GM23338 (cell line): Measurements from ENCODE around the gene ZNF488. TPM values are rescaled to one million over a fixed set of nuclear protein-coding genes. Genes with fewer than 3 reads are reported as not detected.

Experiments used
- ATAC-seq: fragments of 200-7000 bp; cut with Tn5 transposase; 3 replicates; pipeline ENCODE4 v1.9.1; 2020
- DNase-seq: peaks from one replicate; pipeline ENCODE4 v3.0.0-alpha.2; 2015; ENCODE audit warnings: low spot score
- H2AFZ ChIP-seq: fragments of 200-600 bp; sonication (generic); 2 replicates; pipeline ENCODE4 v1.8.0; 2016; ENCODE audit warnings: antibody characterized with exemption, mild to moderate bottlenecking, moderate library complexity
- H3F3A ChIP-seq: fragments of 200-600 bp; sonication (generic); replicated peaks from 2 replicates; pipeline ENCODE4 v1.8.0; 2017; ENCODE audit warnings: antibody characterized with exemption, mixed run types, low read depth
- H3K27ac ChIP-seq: fragments of 200-600 bp; sonication (generic); 2 replicates; pipeline ENCODE4 v1.6.1; 2016; ENCODE audit warnings: low read depth
- H3K27me3 ChIP-seq: fragments of 200-600 bp; sonication (generic); 2 replicates; pipeline ENCODE4 v1.8.0; 2016; ENCODE audit warnings: mild to moderate bottlenecking, mixed run types, moderate library complexity; ENCODE audit not compliant: insufficient read depth
- H3K36me3 ChIP-seq: fragments of 200-600 bp; sonication (generic); 2 replicates; pipeline ENCODE4 v1.8.0; 2016; ENCODE audit warnings: mild to moderate bottlenecking; ENCODE audit not compliant: insufficient read depth
- H3K4me1 ChIP-seq: fragments of 200-600 bp; sonication (generic); 2 replicates; pipeline ENCODE4 v1.8.0; 2016; ENCODE audit warnings: mild to moderate bottlenecking, moderate library complexity; ENCODE audit not compliant: insufficient read depth
- H3K4me2 ChIP-seq: fragments of 200-600 bp; sonication (generic); 2 replicates; pipeline ENCODE4 v1.7.1; 2017; ENCODE audit warnings: mixed run types
- H3K4me3 ChIP-seq: fragments of 200-600 bp; sonication (generic); 2 replicates; pipeline ENCODE4 v1.6.1; 2016; ENCODE audit warnings: mixed run types
- H3K79me2 ChIP-seq: fragments of 200-600 bp; sonication (generic); replicated peaks from 2 replicates; pipeline ENCODE4 v1.8.0; 2017; ENCODE audit warnings: mild to moderate bottlenecking; ENCODE audit not compliant: insufficient read depth
- H3K9me2 ChIP-seq: fragments of 200-600 bp; sonication (generic); 2 replicates; pipeline ENCODE4 v1.8.0; 2017; ENCODE audit not compliant: insufficient read depth
- H4K20me1 ChIP-seq: fragments of 200-600 bp; sonication (generic); replicated peaks from 2 replicates; pipeline ENCODE4 v1.8.0; 2017; ENCODE audit warnings: mild to moderate bottlenecking; ENCODE audit not compliant: insufficient read depth
- H3K27ac Mint-ChIP-seq: 2 replicates; pipeline ENCODE4 v1.8.0; 2020; ENCODE audit warnings: inconsistent platforms, mild to moderate bottlenecking, moderate library complexity, mixed read lengths
- H3K27me3 Mint-ChIP-seq: 3 replicates; pipeline ENCODE4 v1.8.0; 2022; ENCODE audit warnings: low read depth, mild to moderate bottlenecking, moderate library complexity, mixed read lengths, inconsistent platforms; ENCODE audit not compliant: insufficient read depth, poor library complexity
- H3K36me3 Mint-ChIP-seq: 3 replicates; pipeline ENCODE4 v1.8.0; 2021; ENCODE audit warnings: low read depth, mild to moderate bottlenecking, inconsistent platforms, moderate library complexity, mixed read lengths
- H3K4me1 Mint-ChIP-seq: 3 replicates; pipeline ENCODE4 v1.8.0; 2020; ENCODE audit warnings: mild to moderate bottlenecking, inconsistent platforms, mixed read lengths
- H3K4me3 Mint-ChIP-seq: 3 replicates; pipeline ENCODE4 v1.8.0; 2021; ENCODE audit warnings: moderate library complexity, mild to moderate bottlenecking, inconsistent platforms, mixed read lengths
- H3K9me3 Mint-ChIP-seq: 3 replicates; pipeline ENCODE4 v1.8.0; 2020; ENCODE audit warnings: moderate library complexity, mild to moderate bottlenecking, inconsistent platforms, mixed read lengths
- CREB1 ChIP-seq: fragments of 250-450 bp; sonication (Bioruptor Pico); IDR thresholded peaks from 2 replicates; pipeline ENCODE4 v1.5.0; 2020; ENCODE audit warnings: low read depth, mild to moderate bottlenecking, moderate library complexity
- ETS1 ChIP-seq: IDR thresholded peaks from 2 replicates; pipeline ENCODE4 v1.6.1; 2016; ENCODE audit warnings: antibody characterized with exemption
- EZH2 ChIP-seq: fragments of 200-600 bp; sonication (generic); IDR thresholded peaks from one replicate; pipeline ENCODE4 v1.8.0; 2017; ENCODE audit warnings: antibody characterized with exemption, mild to moderate bottlenecking, low read depth; ENCODE audit not compliant: unreplicated experiment
- EZH2phosphoT487 ChIP-seq: fragments of 200-600 bp; sonication (generic); IDR thresholded peaks from one replicate; pipeline ENCODE4 v1.8.1; 2018; ENCODE audit warnings: antibody characterized with exemption; ENCODE audit not compliant: unreplicated experiment
- JUNB ChIP-seq: IDR thresholded peaks from one replicate; pipeline ENCODE4 v1.6.1; 2016; ENCODE audit warnings: antibody characterized with exemption; ENCODE audit not compliant: unreplicated experiment
- NANOG ChIP-seq: IDR thresholded peaks from 2 replicates; pipeline ENCODE4 v1.6.1; 2016; ENCODE audit warnings: antibody characterized with exemption, borderline replicate concordance
- POLR2AphosphoS5 ChIP-seq: IDR thresholded peaks from 2 replicates; pipeline ENCODE4 v1.6.1; 2016; ENCODE audit warnings: antibody characterized with exemption, low read depth
- REST ChIP-seq: IDR thresholded peaks from one replicate; pipeline ENCODE4 v1.6.1; 2018; ENCODE audit warnings: antibody characterized with exemption; ENCODE audit not compliant: unreplicated experiment
- STAT1 ChIP-seq: IDR thresholded peaks from one replicate; pipeline ENCODE4 v1.6.1; 2016; ENCODE audit warnings: antibody characterized with exemption; ENCODE audit not compliant: unreplicated experiment
- ZNF114 ChIP-seq: fragments of 250-450 bp; sonication (Bioruptor Pico); IDR thresholded peaks from 2 replicates; pipeline ENCODE4 v1.5.0; 2020; ENCODE audit warnings: mild to moderate bottlenecking, moderate library complexity
- ZNF331 ChIP-seq: fragments of 250-450 bp; sonication (Bioruptor Pico); IDR thresholded peaks from 2 replicates; pipeline ENCODE4 v1.5.0; 2020; ENCODE audit warnings: low read depth, mild to moderate bottlenecking, moderate library complexity
- ZNF462 ChIP-seq: fragments of 250-450 bp; sonication (Bioruptor Pico); IDR thresholded peaks from 2 replicates; pipeline ENCODE4 v1.5.0; 2020; ENCODE audit warnings: mild to moderate bottlenecking, moderate library complexity
- polyA plus RNA-seq: library from polyadenylated mRNA; unstranded; fragments of >200 nt; fragmentation: Nextera tagmentation; extraction: Ambion mirVana; gene quantifications from 2 replicates; pipeline ENCODE4 v1.2.1, GENCODE V29; 2016
- total RNA-seq: library from RNA; depleted of rRNA; stranded (reverse); fragments of >200 nt; shearing (Covaris generic); gene quantifications from 2 replicates; pipeline ENCODE4 v1.2.3, GENCODE V29; 2014
- TF ChIP-seq, protein P1 (sequence below), 2 experiments: fragments of 200-600 bp in 1 of 2; sonication (generic) in 1 of 2; conservative IDR thresholded peaks; 2 replicates each; pipeline versions ENCODE4 v1.5.1 to v1.6.1; 2016 to 2017; ENCODE audit warnings: antibody characterized with exemption in 2 of 2, low read depth in 2 of 2, mild to moderate bottlenecking in 2 of 2, moderate library complexity in 1 of 2

Gene ZNF488
- total and polyA plus RNA-seq, 2 experiments from 2014 or later, result 2.5 to 5.2 TPM

GRCh38 chr10:47408606-47409005, 24.5 kb upstream of the ZNF488 start:
- Mint-ChIP-seq H3K4me3 (no peak overlapping the region), H3K27me3 (peaks cover 2% of the 10 kb centered on the region), H3K4me1 (peaks cover 8% of the 10 kb centered on the region), H3K9me3 (no peaks in the 10 kb centered on the region; the same call in 2 of the 3 replicates), H3K27ac (no peak overlapping the region), H3K36me3 (no peaks in the 10 kb centered on the region)
- Histone ChIP-seq H4K20me1 (no peaks in the 10 kb centered on the region), H3K36me3 (no peaks in the 10 kb centered on the region), H3K4me2 (no peak overlapping the region), H3K27ac (no peak overlapping the region), H3K79me2 (no peaks in the 10 kb centered on the region), H3K9me2 (no peaks in the 10 kb centered on the region), H3K27me3 (no peaks in the 10 kb centered on the region), H2AFZ (no peak overlapping the region), H3F3A (no peaks in the 10 kb centered on the region), H3K4me1 (no peaks in the 10 kb centered on the region), H3K4me3 (no peak overlapping the region)
- DNase-seq (no peak), ATAC-seq (no peak)
- no peak for TF ChIP-seq EZH2
- no peak for TF ChIP-seq REST
- no peak for TF ChIP-seq JUNB
- TF ChIP-seq EZH2phosphoT487, result no peak
- TF ChIP-seq CREB1 (CRISPR knock-in tag), result no peak
- no peak for TF ChIP-seq POLR2AphosphoS5
- TF ChIP-seq ETS1, result no peak
- no peak for TF ChIP-seq ZNF462 (CRISPR knock-in tag)
- no peak for TF ChIP-seq NANOG
- TF ChIP-seq STAT1, result no peak
- no peak for TF ChIP-seq ZNF114
- TF ChIP-seq ZNF331, result no peak
- TF ChIP-seq, protein P1, sequence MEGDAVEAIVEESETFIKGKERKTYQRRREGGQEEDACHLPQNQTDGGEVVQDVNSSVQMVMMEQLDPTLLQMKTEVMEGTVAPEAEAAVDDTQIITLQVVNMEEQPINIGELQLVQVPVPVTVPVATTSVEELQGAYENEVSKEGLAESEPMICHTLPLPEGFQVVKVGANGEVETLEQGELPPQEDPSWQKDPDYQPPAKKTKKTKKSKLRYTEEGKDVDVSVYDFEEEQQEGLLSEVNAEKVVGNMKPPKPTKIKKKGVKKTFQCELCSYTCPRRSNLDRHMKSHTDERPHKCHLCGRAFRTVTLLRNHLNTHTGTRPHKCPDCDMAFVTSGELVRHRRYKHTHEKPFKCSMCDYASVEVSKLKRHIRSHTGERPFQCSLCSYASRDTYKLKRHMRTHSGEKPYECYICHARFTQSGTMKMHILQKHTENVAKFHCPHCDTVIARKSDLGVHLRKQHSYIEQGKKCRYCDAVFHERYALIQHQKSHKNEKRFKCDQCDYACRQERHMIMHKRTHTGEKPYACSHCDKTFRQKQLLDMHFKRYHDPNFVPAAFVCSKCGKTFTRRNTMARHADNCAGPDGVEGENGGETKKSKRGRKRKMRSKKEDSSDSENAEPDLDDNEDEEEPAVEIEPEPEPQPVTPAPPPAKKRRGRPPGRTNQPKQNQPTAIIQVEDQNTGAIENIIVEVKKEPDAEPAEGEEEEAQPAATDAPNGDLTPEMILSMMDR (conservative IDR thresholded peaks at IDR 0.05; ENCODE audit: low read depth in 2 of 2), result no peak
